ENCODE measurements around the gene NUP50. TPM values are rescaled to one million over a fixed set of nuclear protein-coding genes. Genes with fewer than 3 reads are reported as not detected.
A peak's percentile ranks its signal among the peaks of the same experiment; 100 is the strongest.

Gene NUP50
- total and polyA plus RNA-seq, 2 of the 13 experiments (the other 11 are each of a cell fraction or from before 2014, with no cell fraction given): 14.2 to 52.4 TPM

DNA sequence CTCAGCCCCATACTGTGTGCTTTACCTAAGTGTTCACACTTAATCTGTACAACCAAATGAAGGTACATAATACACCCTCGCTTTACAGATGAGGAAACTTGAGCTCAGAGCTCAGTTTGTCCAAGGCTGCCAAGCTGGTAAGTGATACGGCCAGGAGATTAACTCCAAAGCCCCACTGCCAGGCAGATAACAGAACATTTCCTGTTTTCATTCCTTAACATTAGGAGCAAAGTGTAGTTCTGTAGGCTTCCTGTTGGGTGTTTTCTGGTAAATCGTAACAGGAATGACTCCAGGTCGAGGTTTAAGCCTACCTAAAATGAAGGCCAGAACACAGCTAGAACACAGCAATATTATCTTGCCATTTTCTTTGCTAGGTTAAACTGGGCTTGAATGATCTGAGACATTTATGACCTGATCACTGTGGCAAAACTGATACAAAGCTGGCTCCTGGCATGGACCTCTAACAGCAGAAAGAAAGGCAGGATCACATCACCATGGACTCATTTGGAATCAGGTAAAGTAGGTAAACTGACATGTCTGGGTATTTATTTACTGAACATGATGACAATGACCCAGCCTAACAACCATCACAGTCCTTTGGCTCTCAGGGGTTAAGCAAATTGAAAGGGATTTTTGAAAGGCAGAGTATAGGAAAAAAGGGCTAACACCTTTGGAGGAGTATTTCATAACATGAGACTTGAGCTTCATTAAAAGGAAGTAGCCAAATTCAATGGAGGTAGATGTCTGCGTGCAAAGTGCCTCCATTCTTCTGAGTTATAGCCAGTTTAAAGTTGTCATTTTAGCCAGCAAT is 3.9 kb upstream of the NUP50 start (continued):
- TF ChIP-seq, protein P1, sequence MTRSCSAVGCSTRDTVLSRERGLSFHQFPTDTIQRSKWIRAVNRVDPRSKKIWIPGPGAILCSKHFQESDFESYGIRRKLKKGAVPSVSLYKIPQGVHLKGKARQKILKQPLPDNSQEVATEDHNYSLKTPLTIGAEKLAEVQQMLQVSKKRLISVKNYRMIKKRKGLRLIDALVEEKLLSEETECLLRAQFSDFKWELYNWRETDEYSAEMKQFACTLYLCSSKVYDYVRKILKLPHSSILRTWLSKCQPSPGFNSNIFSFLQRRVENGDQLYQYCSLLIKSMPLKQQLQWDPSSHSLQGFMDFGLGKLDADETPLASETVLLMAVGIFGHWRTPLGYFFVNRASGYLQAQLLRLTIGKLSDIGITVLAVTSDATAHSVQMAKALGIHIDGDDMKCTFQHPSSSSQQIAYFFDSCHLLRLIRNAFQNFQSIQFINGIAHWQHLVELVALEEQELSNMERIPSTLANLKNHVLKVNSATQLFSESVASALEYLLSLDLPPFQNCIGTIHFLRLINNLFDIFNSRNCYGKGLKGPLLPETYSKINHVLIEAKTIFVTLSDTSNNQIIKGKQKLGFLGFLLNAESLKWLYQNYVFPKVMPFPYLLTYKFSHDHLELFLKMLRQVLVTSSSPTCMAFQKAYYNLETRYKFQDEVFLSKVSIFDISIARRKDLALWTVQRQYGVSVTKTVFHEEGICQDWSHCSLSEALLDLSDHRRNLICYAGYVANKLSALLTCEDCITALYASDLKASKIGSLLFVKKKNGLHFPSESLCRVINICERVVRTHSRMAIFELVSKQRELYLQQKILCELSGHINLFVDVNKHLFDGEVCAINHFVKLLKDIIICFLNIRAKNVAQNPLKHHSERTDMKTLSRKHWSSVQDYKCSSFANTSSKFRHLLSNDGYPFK (CRISPR knock-in tag; IDR thresholded peaks at IDR 0.05; ENCODE audit: borderline replicate concordance): no peak
- TF ChIP-seq, protein P2, sequence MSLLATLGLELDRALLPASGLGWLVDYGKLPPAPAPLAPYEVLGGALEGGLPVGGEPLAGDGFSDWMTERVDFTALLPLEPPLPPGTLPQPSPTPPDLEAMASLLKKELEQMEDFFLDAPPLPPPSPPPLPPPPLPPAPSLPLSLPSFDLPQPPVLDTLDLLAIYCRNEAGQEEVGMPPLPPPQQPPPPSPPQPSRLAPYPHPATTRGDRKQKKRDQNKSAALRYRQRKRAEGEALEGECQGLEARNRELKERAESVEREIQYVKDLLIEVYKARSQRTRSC (CRISPR knock-in tag; IDR thresholded peaks at IDR 0.05; ENCODE audit: low read depth): no peak
- no peak for TF ChIP-seq BRD4 (CRISPR knock-in tag; IDR thresholded peaks at IDR 0.05)
- TF ChIP-seq JUNB (CRISPR knock-in tag; IDR thresholded peaks at IDR 0.05; ENCODE audit: borderline replicate concordance): no peak
- TF ChIP-seq ZNF569 (CRISPR knock-in tag; IDR thresholded peaks at IDR 0.05; ENCODE audit: borderline replicate concordance): no peak
- TF ChIP-seq RARG (CRISPR knock-in tag; IDR thresholded peaks at IDR 0.05; ENCODE audit: low read depth): no peak
- TF ChIP-seq KDM6A (CRISPR knock-in tag; IDR thresholded peaks at IDR 0.05; ENCODE audit: low read depth): no peak
- TF ChIP-seq SNAPC2 (CRISPR knock-in tag; IDR thresholded peaks at IDR 0.05): 0 out of 2 replicates have a peak, but pooled peaks have one; percentile 55
- peak; percentile 15; the same call in 1 of the 2 replicates for TF ChIP-seq RARA (CRISPR knock-in tag; IDR thresholded peaks at IDR 0.05)
- TF ChIP-seq ZNF136 (CRISPR knock-in tag; IDR thresholded peaks at IDR 0.05; ENCODE audit: low read depth): no peak
- TF ChIP-seq NCOR1 (IDR thresholded peaks at IDR 0.05; ENCODE audit: borderline replicate concordance, low read length): no peak
- TF ChIP-seq NCOA1 (CRISPR knock-in tag; IDR thresholded peaks at IDR 0.05): no peak
- TF ChIP-seq, protein P3, sequence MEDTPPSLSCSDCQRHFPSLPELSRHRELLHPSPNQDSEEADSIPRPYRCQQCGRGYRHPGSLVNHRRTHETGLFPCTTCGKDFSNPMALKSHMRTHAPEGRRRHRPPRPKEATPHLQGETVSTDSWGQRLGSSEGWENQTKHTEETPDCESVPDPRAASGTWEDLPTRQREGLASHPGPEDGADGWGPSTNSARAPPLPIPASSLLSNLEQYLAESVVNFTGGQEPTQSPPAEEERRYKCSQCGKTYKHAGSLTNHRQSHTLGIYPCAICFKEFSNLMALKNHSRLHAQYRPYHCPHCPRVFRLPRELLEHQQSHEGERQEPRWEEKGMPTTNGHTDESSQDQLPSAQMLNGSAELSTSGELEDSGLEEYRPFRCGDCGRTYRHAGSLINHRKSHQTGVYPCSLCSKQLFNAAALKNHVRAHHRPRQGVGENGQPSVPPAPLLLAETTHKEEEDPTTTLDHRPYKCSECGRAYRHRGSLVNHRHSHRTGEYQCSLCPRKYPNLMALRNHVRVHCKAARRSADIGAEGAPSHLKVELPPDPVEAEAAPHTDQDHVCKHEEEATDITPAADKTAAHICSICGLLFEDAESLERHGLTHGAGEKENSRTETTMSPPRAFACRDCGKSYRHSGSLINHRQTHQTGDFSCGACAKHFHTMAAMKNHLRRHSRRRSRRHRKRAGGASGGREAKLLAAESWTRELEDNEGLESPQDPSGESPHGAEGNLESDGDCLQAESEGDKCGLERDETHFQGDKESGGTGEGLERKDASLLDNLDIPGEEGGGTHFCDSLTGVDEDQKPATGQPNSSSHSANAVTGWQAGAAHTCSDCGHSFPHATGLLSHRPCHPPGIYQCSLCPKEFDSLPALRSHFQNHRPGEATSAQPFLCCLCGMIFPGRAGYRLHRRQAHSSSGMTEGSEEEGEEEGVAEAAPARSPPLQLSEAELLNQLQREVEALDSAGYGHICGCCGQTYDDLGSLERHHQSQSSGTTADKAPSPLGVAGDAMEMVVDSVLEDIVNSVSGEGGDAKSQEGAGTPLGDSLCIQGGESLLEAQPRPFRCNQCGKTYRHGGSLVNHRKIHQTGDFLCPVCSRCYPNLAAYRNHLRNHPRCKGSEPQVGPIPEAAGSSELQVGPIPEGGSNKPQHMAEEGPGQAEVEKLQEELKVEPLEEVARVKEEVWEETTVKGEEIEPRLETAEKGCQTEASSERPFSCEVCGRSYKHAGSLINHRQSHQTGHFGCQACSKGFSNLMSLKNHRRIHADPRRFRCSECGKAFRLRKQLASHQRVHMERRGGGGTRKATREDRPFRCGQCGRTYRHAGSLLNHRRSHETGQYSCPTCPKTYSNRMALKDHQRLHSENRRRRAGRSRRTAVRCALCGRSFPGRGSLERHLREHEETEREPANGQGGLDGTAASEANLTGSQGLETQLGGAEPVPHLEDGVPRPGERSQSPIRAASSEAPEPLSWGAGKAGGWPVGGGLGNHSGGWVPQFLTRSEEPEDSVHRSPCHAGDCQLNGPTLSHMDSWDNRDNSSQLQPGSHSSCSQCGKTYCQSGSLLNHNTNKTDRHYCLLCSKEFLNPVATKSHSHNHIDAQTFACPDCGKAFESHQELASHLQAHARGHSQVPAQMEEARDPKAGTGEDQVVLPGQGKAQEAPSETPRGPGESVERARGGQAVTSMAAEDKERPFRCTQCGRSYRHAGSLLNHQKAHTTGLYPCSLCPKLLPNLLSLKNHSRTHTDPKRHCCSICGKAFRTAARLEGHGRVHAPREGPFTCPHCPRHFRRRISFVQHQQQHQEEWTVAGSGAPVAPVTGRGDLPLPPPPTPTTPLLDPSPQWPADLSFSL (CRISPR knock-in tag; IDR thresholded peaks at IDR 0.05): no peak
- TF ChIP-seq NKX3-1 (CRISPR knock-in tag; IDR thresholded peaks at IDR 0.05): no peak
- TF ChIP-seq CENPX (CRISPR knock-in tag; IDR thresholded peaks at IDR 0.05): no peak
- no peak; the same call in 1 of the 2 replicates for TF ChIP-seq ZNF335 (CRISPR knock-in tag; IDR thresholded peaks at IDR 0.05)
- TF ChIP-seq, protein P4, sequence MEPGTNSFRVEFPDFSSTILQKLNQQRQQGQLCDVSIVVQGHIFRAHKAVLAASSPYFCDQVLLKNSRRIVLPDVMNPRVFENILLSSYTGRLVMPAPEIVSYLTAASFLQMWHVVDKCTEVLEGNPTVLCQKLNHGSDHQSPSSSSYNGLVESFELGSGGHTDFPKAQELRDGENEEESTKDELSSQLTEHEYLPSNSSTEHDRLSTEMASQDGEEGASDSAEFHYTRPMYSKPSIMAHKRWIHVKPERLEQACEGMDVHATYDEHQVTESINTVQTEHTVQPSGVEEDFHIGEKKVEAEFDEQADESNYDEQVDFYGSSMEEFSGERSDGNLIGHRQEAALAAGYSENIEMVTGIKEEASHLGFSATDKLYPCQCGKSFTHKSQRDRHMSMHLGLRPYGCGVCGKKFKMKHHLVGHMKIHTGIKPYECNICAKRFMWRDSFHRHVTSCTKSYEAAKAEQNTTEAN (CRISPR knock-in tag; conservative IDR thresholded peaks at IDR 0.05): peak; percentile 81
- no peak for TF ChIP-seq SETDB1 (CRISPR knock-in tag; IDR thresholded peaks at IDR 0.05; ENCODE audit: borderline replicate concordance)
